IPS-15b (cell line): ENCODE data around the gene ARNT2.
"Not testable (repeated sequence)": the region's sequence is repeated elsewhere in the genome, so short reads cannot be mapped to it uniquely, and the experiment has no call there.

ENCODE experiments used
- H3K27me3 ChIP-seq: one replicate; pipeline ENCODE4 v1.6.1; 2013; ENCODE audit warnings: low read length; ENCODE audit not compliant: control insufficient read depth, insufficient read depth
- H3K36me3 ChIP-seq: one replicate; pipeline ENCODE4 v1.6.1; 2013; ENCODE audit warnings: low read length; ENCODE audit not compliant: control insufficient read depth, insufficient read depth
- H3K4me1 ChIP-seq: one replicate; pipeline ENCODE4 v1.6.1; 2013; ENCODE audit warnings: mild to moderate bottlenecking, low read length; ENCODE audit not compliant: control insufficient read depth, insufficient read depth
- H3K4me3 ChIP-seq: one replicate; pipeline ENCODE4 v1.5.1; 2013; ENCODE audit warnings: low read depth, low read length
- H3K9ac ChIP-seq: one replicate; pipeline ENCODE4 v1.6.1; 2013; ENCODE audit warnings: low read depth, mild to moderate bottlenecking, low read length
- H3K9me3 ChIP-seq: one replicate; pipeline ENCODE4 v1.6.1; 2013; ENCODE audit warnings: mild to moderate bottlenecking, low read length; ENCODE audit not compliant: control insufficient read depth, insufficient read depth

Gene ARNT2

GRCh38 chr15:80633221-80633620, 229.0 kb downstream of the ARNT2 start:
- H3K9me3 ChIP-seq: no peaks in the 10 kb centered on the region
- H3K27me3 ChIP-seq: no peaks in the 10 kb centered on the region
- no peaks in the 10 kb centered on the region for H3K36me3 ChIP-seq
- H3K4me1 ChIP-seq: no peaks in the 10 kb centered on the region
- H3K4me3 ChIP-seq: no peak overlapping the region
- no peak overlapping the region for H3K9ac ChIP-seq

GRCh38 chr15:80635953-80636352, 231.8 kb downstream of the ARNT2 start:
- Histone ChIP-seq H3K4me1 (no peaks in the 10 kb centered on the region), H3K27me3 (no peaks in the 10 kb centered on the region), H3K4me3 (no peak overlapping the region), H3K9me3 (peaks cover 8% of the 10 kb centered on the region), H3K9ac (no peak overlapping the region), H3K36me3 (no peaks in the 10 kb centered on the region)

- Histone ChIP-seq H3K36me3 (no peaks in the 10 kb centered on the region), H3K4me3 (no peak overlapping the region), H3K9me3 (peaks cover 8% of the 10 kb centered on the region), H3K27me3 (no peaks in the 10 kb centered on the region), H3K4me1 (no peaks in the 10 kb centered on the region), H3K9ac (no peak overlapping the region)
These were observed 232.5 kb downstream of the ARNT2 start for GRCh38 chr15:80636675-80637074.

- no peaks in the 10 kb centered on the region for H3K27me3 ChIP-seq
- H3K4me1 ChIP-seq: no peaks in the 10 kb centered on the region
- peaks cover 8% of the 10 kb centered on the region for H3K9me3 ChIP-seq
These were observed 233.6 kb downstream of the ARNT2 start for GRCh38 chr15:80637747-80638146.

GRCh38 chr15:80638553-80639167, 234.5 kb downstream of the ARNT2 start:
- Histone ChIP-seq H3K27me3 (no peaks in the 10 kb centered on the region), H3K9ac (no peak overlapping the region), H3K36me3 (no peaks in the 10 kb centered on the region), H3K9me3 (peaks cover 8% of the 10 kb centered on the region), H3K4me3 (no peak overlapping the region), H3K4me1 (no peaks in the 10 kb centered on the region)

More at GRCh38 chr15:80637747-80638146, 233.6 kb downstream of the ARNT2 start:
- H3K9ac ChIP-seq: no peak overlapping the region
- no peaks in the 10 kb centered on the region for H3K36me3 ChIP-seq
- H3K4me3 ChIP-seq: no peak overlapping the region

GRCh38 chr15:80639168-80639555, 235.0 kb downstream of the ARNT2 start:
- Histone ChIP-seq H3K9ac (no peak overlapping the region), H3K4me1 (no peaks in the 10 kb centered on the region), H3K9me3 (peaks cover 8% of the 10 kb centered on the region), H3K4me3 (no peak overlapping the region), H3K36me3 (no peaks in the 10 kb centered on the region), H3K27me3 (no peaks in the 10 kb centered on the region)

GRCh38 chr15:80640531-80641121, 236.4 kb downstream of the ARNT2 start:
- no peaks in the 10 kb centered on the region for H3K4me1 ChIP-seq
- no peak overlapping the region for H3K4me3 ChIP-seq
- peaks cover 8% of the 10 kb centered on the region for H3K9me3 ChIP-seq
- no peak overlapping the region for H3K9ac ChIP-seq
- H3K27me3 ChIP-seq: no peaks in the 10 kb centered on the region
- H3K36me3 ChIP-seq: no peaks in the 10 kb centered on the region

GRCh38 chr15:80641384-80641783, 237.2 kb downstream of the ARNT2 start:
- Histone ChIP-seq H3K9me3 (peaks cover 8% of the 10 kb centered on the region), H3K27me3 (no peaks in the 10 kb centered on the region), H3K36me3 (no peaks in the 10 kb centered on the region), H3K9ac (no peak overlapping the region), H3K4me3 (no peak overlapping the region), H3K4me1 (no peaks in the 10 kb centered on the region)

- Histone ChIP-seq H3K9ac (no peak overlapping the region), H3K4me3 (no peak overlapping the region), H3K36me3 (no peaks in the 10 kb centered on the region), H3K27me3 (no peaks in the 10 kb centered on the region), H3K4me1 (no peaks in the 10 kb centered on the region), H3K9me3 (peaks cover 10% of the 10 kb centered on the region)
These were observed 239.3 kb downstream of the ARNT2 start for GRCh38 chr15:80643431-80643951.

- H3K9me3 ChIP-seq: peaks cover 5% of the 10 kb centered on the region
- H3K9ac ChIP-seq: no peak overlapping the region
- H3K27me3 ChIP-seq: no peaks in the 10 kb centered on the region
- no peaks in the 10 kb centered on the region for H3K4me1 ChIP-seq
- H3K4me3 ChIP-seq: no peak overlapping the region
- H3K36me3 ChIP-seq: no peaks in the 10 kb centered on the region
These were observed 241.4 kb downstream of the ARNT2 start for GRCh38 chr15:80645494-80646065.

GRCh38 chr15:80647424-80647823, 243.2 kb downstream of the ARNT2 start:
- not testable (repeated sequence) for H3K4me1 ChIP-seq, H3K4me3 ChIP-seq, H3K9me3 ChIP-seq, H3K36me3 ChIP-seq, H3K9ac ChIP-seq, H3K27me3 ChIP-seq
